GM23248 (cell line): ENCODE measurements around the gene PIM3.

Experiments
- EZH2 ChIP-seq: fragments of 200-600 bp; sonication (generic); IDR thresholded peaks from 2 replicates; pipeline ENCODE4 v1.6.1; 2018; ENCODE audit warnings: antibody characterized with exemption, mild to moderate bottlenecking; ENCODE audit not compliant: insufficient read depth, poor library complexity, severe bottlenecking
- EZH2phosphoT487 ChIP-seq: fragments of 200-600 bp; sonication (generic); IDR thresholded peaks from 2 replicates; pipeline ENCODE4 v1.6.1; 2018; ENCODE audit warnings: antibody characterized with exemption, moderate library complexity, mild to moderate bottlenecking, low read depth; ENCODE audit not compliant: insufficient read depth

DNA sequence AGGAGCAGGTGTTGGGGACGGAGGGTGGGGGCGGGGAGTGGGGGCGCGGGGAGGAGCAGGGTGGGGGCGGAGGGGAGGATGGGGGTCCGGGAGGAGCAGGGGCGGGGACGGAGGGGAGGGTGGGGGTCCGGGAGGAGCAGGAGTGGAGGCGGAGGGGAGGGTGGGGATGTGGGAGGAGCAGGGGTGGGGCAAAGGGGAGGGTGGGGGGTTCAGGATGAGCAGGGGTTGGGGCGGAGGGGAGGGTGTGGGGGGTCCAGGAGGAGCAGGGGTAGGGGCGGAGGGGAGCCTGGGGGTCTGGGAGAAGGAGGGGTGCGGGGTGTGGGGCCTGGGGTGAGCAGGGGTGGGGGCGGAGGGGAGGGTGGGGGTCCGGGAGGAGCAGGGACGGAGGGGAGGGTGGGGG lies 25.0 kb upstream of the PIM3 start:
- TF ChIP-seq EZH2phosphoT487 (no peak), EZH2 (no peak)
